Stimulated activated CD8-positive, alpha-beta memory T cell treated with anti-CD3 and anti-CD28 coated beads, Interleukin-4, amount 100 ng/mL, for 48 hours (primary cell): ENCODE data around the gene FLII.
"Not testable (repeated sequence)": the region's sequence is repeated elsewhere in the genome, so short reads cannot be mapped to it uniquely, and the experiment has no call there.

Experiments used
- DNase-seq: peaks from one replicate; pipeline ENCODE4 v3.0.0-alpha.2; 2020

The FLII gene

GRCh38 chr17:18217412-18218015 is 41.0 kb downstream of the FLII start:
- DNase-seq = peak; percentile 89

GRCh38 chr17:18216906-18217305 is 41.6 kb downstream of the FLII start:
- not testable (repeated sequence) for DNase-seq

GRCh38 chr17:18213666-18214270 is 44.8 kb downstream of the FLII start:
- DNase-seq = no peak

- no peak for DNase-seq
These were observed 50.4 kb downstream of the FLII start for GRCh38 chr17:18208092-18208491.

- DNase-seq = no peak
These were observed 51.6 kb downstream of the FLII start for GRCh38 chr17:18206962-18207361.

- DNase-seq = no peak
These were observed 52.7 kb downstream of the FLII start for GRCh38 chr17:18205861-18206260.

- DNase-seq = no peak
These were observed 55.2 kb downstream of the FLII start for GRCh38 chr17:18203308-18203707.

- no peak for DNase-seq
These were observed 57.4 kb downstream of the FLII start for GRCh38 chr17:18201108-18201507.

GRCh38 chr17:18198530-18198929 is 60.0 kb downstream of the FLII start:
- DNase-seq = no peak

GRCh38 chr17:18197535-18198194 is 60.9 kb downstream of the FLII start:
- DNase-seq = no peak

- DNase-seq = no peak
These were observed 63.3 kb downstream of the FLII start for GRCh38 chr17:18195246-18195645.
